GM19452 (cell line): ENCODE measurements around the gene SLC12A6.

Experiments used
- ATAC-seq: cut with Tn5 transposase; IDR thresholded peaks from one replicate; pipeline ENCODE4 v1.9.1; 2021; ENCODE audit not compliant: unreplicated experiment

SLC12A6 gene

GRCh38 chr15:34332553-34333120 is 4.9 kb downstream of the SLC12A6 start:
- ATAC-seq = no peak

- no peak for ATAC-seq
Measured at GRCh38 chr15:34331809-34332208, 5.8 kb downstream of the SLC12A6 start.

- no peak for ATAC-seq
Measured at GRCh38 chr15:34330279-34330678, 7.3 kb downstream of the SLC12A6 start.

- no peak for ATAC-seq
Measured at GRCh38 chr15:34329006-34329405, 8.6 kb downstream of the SLC12A6 start.

- no peak for ATAC-seq
Measured at GRCh38 chr15:34327906-34328305, 9.7 kb downstream of the SLC12A6 start.

- no peak for ATAC-seq
Measured at GRCh38 chr15:34325368-34325767, 12.2 kb downstream of the SLC12A6 start.

- ATAC-seq = no peak
Measured at GRCh38 chr15:34324933-34325332, 12.6 kb downstream of the SLC12A6 start.

GRCh38 chr15:34323217-34323616 is 14.4 kb downstream of the SLC12A6 start:
- no peak for ATAC-seq

- ATAC-seq = peak; percentile 73
Measured at GRCh38 chr15:34318277-34319079, 19.1 kb downstream of the SLC12A6 start.

GRCh38 chr15:34314491-34315490 is 22.8 kb downstream of the SLC12A6 start:
- no peak for ATAC-seq

GRCh38 chr15:34311563-34311962 is 26.0 kb downstream of the SLC12A6 start:
- ATAC-seq = no peak

GRCh38 chr15:34304613-34305012 is 33.0 kb downstream of the SLC12A6 start:
- ATAC-seq = no peak

GRCh38 chr15:34301058-34301457 is 36.5 kb downstream of the SLC12A6 start:
- no peak for ATAC-seq

- ATAC-seq = no peak
Measured at GRCh38 chr15:34297059-34297458, 40.5 kb downstream of the SLC12A6 start.

GRCh38 chr15:34292621-34293020 is 45.0 kb downstream of the SLC12A6 start:
- ATAC-seq = no peak

GRCh38 chr15:34284937-34285336 is 52.6 kb downstream of the SLC12A6 start:
- no peak for ATAC-seq

- no peak for ATAC-seq
Measured at GRCh38 chr15:34282384-34282783, 55.2 kb downstream of the SLC12A6 start.

GRCh38 chr15:34280193-34280592 is 57.4 kb downstream of the SLC12A6 start:
- ATAC-seq = no peak

- ATAC-seq = no peak
Measured at GRCh38 chr15:34279368-34279767, 58.2 kb downstream of the SLC12A6 start.

- ATAC-seq = no peak
Measured at GRCh38 chr15:34275721-34276120, 61.9 kb downstream of the SLC12A6 start.

GRCh38 chr15:34275154-34275553 is 62.4 kb downstream of the SLC12A6 start:
- no peak for ATAC-seq
